Panc1 (cell line): ENCODE results near the gene TMEM260.

Experiments used
- POLR2AphosphoS5 ChIP-seq: IDR thresholded peaks from 2 replicates; pipeline ENCODE4 v1.6.1; 2012; ENCODE audit warnings: mild to moderate bottlenecking, low read depth, low read length, moderate library complexity
- SIN3A ChIP-seq: IDR thresholded peaks from 2 replicates; pipeline ENCODE4 v1.6.1; 2012; ENCODE audit warnings: low read depth, mild to moderate bottlenecking, low read length, moderate library complexity, borderline replicate concordance; ENCODE audit not compliant: insufficient read depth
- TCF7L2 ChIP-seq: IDR thresholded peaks from 2 replicates; pipeline ENCODE4 v1.6.1; 2011; ENCODE audit warnings: mild to moderate bottlenecking, low read depth, low read length, inconsistent platforms
- TF ChIP-seq, protein P1 (sequence below): fragments of 450-650 bp; IDR thresholded peaks from 2 replicates; pipeline ENCODE4 v1.5.1; 2017; ENCODE audit warnings: mild to moderate bottlenecking
- TF ChIP-seq, protein P2 (sequence below), 2 experiments: IDR thresholded peaks; 2 replicates each; pipeline ENCODE4 v1.6.1; 2011 to 2012; ENCODE audit warnings: low read depth in 2 of 2, control low read depth in 1 of 2, low read length in 1 of 2, mild to moderate bottlenecking in 1 of 2, moderate library complexity in 1 of 2; ENCODE audit not compliant: insufficient read depth in 1 of 2

GRCh38 chr14:56587701-56588100 is 8.1 kb downstream of the TMEM260 start:
- TF ChIP-seq, protein P1, sequence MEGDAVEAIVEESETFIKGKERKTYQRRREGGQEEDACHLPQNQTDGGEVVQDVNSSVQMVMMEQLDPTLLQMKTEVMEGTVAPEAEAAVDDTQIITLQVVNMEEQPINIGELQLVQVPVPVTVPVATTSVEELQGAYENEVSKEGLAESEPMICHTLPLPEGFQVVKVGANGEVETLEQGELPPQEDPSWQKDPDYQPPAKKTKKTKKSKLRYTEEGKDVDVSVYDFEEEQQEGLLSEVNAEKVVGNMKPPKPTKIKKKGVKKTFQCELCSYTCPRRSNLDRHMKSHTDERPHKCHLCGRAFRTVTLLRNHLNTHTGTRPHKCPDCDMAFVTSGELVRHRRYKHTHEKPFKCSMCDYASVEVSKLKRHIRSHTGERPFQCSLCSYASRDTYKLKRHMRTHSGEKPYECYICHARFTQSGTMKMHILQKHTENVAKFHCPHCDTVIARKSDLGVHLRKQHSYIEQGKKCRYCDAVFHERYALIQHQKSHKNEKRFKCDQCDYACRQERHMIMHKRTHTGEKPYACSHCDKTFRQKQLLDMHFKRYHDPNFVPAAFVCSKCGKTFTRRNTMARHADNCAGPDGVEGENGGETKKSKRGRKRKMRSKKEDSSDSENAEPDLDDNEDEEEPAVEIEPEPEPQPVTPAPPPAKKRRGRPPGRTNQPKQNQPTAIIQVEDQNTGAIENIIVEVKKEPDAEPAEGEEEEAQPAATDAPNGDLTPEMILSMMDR = no peak
- TF ChIP-seq POLR2AphosphoS5 (no peak), TCF7L2 (no peak), SIN3A (no peak)
- TF ChIP-seq, protein P2, sequence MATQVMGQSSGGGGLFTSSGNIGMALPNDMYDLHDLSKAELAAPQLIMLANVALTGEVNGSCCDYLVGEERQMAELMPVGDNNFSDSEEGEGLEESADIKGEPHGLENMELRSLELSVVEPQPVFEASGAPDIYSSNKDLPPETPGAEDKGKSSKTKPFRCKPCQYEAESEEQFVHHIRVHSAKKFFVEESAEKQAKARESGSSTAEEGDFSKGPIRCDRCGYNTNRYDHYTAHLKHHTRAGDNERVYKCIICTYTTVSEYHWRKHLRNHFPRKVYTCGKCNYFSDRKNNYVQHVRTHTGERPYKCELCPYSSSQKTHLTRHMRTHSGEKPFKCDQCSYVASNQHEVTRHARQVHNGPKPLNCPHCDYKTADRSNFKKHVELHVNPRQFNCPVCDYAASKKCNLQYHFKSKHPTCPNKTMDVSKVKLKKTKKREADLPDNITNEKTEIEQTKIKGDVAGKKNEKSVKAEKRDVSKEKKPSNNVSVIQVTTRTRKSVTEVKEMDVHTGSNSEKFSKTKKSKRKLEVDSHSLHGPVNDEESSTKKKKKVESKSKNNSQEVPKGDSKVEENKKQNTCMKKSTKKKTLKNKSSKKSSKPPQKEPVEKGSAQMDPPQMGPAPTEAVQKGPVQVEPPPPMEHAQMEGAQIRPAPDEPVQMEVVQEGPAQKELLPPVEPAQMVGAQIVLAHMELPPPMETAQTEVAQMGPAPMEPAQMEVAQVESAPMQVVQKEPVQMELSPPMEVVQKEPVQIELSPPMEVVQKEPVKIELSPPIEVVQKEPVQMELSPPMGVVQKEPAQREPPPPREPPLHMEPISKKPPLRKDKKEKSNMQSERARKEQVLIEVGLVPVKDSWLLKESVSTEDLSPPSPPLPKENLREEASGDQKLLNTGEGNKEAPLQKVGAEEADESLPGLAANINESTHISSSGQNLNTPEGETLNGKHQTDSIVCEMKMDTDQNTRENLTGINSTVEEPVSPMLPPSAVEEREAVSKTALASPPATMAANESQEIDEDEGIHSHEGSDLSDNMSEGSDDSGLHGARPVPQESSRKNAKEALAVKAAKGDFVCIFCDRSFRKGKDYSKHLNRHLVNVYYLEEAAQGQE (IDR thresholded peaks at IDR 0.05; ENCODE audit: insufficient read depth in 1 of 2, low read depth in 2 of 2, low read length in 1 of 2) = no peak
